Fibroblast of peridontal ligament (primary cell): ENCODE results near the gene PLXNA4.

Source experiments
- DNase-seq: peaks from one replicate; pipeline ENCODE4 v3.0.0-alpha.2; 2010; ENCODE audit errors: extremely low read depth

PLXNA4 gene

GRCh38 chr7:132588596-132588995 lies 12.3 kb upstream of the PLXNA4 start:
- DNase-seq, result no peak

- no peak for DNase-seq
These were observed 8.7 kb upstream of the PLXNA4 start for GRCh38 chr7:132584796-132585494.

- no peak for DNase-seq
These were observed 5.2 kb upstream of the PLXNA4 start for GRCh38 chr7:132581431-132581830.

GRCh38 chr7:132580717-132581285 lies 4.5 kb upstream of the PLXNA4 start:
- DNase-seq, result peak; percentile 72

GRCh38 chr7:132580277-132580676 lies 4.0 kb upstream of the PLXNA4 start:
- no peak for DNase-seq

- DNase-seq, result no peak
These were observed 3.1 kb upstream of the PLXNA4 start for GRCh38 chr7:132579260-132579899.

- DNase-seq, result no peak
These were observed 2.6 kb upstream of the PLXNA4 start for GRCh38 chr7:132578826-132579225.

- DNase-seq, result no peak
These were observed 1.7 kb upstream of the PLXNA4 start for GRCh38 chr7:132578050-132578370.

- DNase-seq, result peak; percentile 58
These were observed 1.2 kb upstream of the PLXNA4 start for GRCh38 chr7:132577206-132578049.

- DNase-seq, result no peak
These were observed 433 bp upstream of the PLXNA4 start for GRCh38 chr7:132576721-132577085.

- DNase-seq, result peak; percentile 62
These were observed 770 bp downstream of the PLXNA4 start for GRCh38 chr7:132575419-132575981.

GRCh38 chr7:132574223-132574622 lies 2.0 kb downstream of the PLXNA4 start:
- no peak for DNase-seq

GRCh38 chr7:132573251-132573955 lies 2.9 kb downstream of the PLXNA4 start:
- DNase-seq, result no peak

- DNase-seq, result no peak
These were observed 3.7 kb downstream of the PLXNA4 start for GRCh38 chr7:132572526-132572925.

GRCh38 chr7:132571970-132572369 lies 4.3 kb downstream of the PLXNA4 start:
- no peak for DNase-seq

GRCh38 chr7:132569884-132570614 lies 6.2 kb downstream of the PLXNA4 start:
- peak; percentile 26 for DNase-seq

GRCh38 chr7:132568962-132569361 lies 7.3 kb downstream of the PLXNA4 start:
- no peak for DNase-seq

- DNase-seq, result no peak
These were observed 10.4 kb downstream of the PLXNA4 start for GRCh38 chr7:132565885-132566284.

GRCh38 chr7:132565441-132565840 lies 10.8 kb downstream of the PLXNA4 start:
- no peak for DNase-seq

- DNase-seq, result no peak
These were observed 11.4 kb downstream of the PLXNA4 start for GRCh38 chr7:132564849-132565248.

GRCh38 chr7:132564090-132564489 lies 12.2 kb downstream of the PLXNA4 start:
- no peak for DNase-seq
